NCI-H2196 (cell line): ENCODE measurements around the gene ANO7.
"Not testable (repeated sequence)": the region's sequence is repeated elsewhere in the genome, so short reads cannot be mapped to it uniquely, and the experiment has no call there.

ENCODE experiments used
- DNase-seq: peaks from one replicate; lab custom pipeline; 2025; ENCODE audit not compliant: unreplicated experiment; lab: John Stamatoyannopoulos, UW

The ANO7 gene

DNA sequence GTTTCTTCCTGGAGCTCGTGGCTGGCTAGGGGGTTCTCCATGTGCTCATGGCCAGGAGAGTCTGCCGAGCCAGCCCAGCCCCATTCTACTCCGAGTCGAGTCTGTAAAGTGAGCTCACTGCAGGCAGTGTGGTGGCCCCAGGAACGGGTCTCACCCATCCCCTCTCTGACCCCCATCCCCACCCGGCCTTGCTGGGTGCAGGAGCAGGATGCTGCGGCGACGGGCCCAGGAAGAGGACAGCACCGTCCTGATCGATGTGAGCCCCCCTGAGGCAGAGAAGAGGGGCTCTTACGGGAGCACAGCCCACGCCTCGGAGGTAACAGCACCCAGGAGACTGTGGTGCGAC is 1.4 kb downstream of the ANO7 start:
- no peak for DNase-seq

DNA sequence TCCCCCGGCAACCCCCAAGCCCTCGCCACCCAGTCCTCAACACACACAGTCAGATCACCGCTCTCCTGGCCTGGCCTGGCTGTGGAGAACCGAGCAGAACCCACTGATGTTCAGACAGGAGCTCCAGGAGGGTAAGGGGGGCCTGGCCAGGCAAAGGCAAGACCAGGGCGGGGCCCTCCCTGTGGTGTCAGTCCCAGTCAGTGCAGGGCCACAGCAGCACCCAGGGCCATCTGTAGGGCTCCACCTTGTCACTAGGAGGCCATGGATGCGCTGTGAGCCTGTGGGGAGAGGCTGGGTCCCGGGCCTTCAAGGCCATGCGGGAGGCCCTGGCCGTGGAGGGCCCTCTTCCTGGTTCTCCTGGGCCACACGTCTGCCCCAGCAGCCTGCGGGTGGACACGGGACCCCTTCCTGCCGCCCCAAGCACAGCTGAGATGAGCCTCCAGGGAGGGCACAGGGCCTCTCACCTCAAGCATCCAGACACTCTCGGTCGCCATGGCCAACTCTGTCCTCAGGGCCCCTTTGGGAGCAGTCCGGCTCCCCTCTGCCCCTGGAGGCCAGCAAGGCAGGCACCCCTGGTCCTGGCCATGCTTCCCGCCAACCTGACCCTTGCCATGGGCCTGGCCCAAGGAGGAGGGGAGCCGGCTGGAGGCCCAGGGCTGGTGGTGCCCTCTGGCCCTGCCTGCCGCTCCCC is 2.0 kb downstream of the ANO7 start:
- no peak for DNase-seq

DNA sequence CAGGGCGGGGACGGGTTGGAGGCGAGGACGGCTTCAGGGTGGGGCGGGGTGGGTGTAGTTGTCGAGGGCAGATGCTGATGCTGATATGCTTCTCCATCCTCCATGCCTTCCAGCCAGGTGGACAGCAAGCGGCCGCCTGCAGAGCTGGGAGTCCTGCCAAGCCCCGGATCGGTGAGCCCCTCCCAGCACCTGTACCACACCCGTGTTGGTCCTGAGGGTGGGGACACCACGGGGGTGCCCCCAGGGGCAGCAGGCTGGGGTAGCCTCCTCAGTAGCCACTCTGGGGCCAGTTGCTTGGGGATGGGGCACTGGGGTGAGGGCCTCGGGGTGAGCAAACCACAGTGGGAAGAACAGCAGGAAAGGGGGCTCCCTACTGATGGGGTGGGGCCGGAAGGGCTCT is 2.6 kb downstream of the ANO7 start:
- no peak for DNase-seq

DNA sequence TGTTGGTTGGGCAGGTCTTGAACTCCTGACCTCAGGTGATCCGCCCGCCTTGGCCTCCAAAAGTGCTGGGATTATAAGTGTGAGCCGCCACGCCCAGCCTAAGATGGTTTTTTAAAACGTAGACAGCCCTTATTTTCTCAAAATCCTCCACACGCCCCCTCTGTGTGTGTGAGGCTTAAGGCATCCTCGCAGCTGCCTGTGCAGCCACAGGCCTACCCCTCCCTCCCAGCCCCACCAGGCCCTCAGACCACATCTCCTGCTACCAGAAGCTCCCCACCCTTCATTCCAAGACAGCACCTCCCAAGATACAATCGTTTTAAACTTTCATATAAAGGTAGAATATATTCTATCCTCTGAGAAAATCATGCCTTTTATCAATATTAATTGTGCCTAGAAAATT is 4.8 kb downstream of the ANO7 start:
- DNase-seq = no peak

DNA sequence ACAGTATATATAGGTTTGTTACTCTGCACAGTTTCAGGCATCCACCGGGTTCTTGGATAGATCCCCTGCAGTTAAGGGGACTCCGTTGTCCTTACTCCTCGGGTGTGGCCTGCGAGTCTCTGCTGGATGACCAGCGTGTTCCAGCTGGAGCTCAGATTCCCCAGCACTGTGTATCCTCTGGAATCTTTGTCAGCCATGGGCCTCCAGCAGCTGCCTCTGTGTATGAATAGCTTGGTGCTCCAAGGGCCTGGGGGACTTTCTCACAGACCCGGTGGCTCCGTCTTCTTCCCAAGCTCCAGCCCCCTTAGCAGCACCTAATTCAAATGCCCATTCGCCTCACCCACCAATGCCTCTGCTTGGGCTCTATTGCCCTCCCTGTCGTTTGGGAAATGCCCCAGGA is 6.3 kb downstream of the ANO7 start:
- no peak for DNase-seq

DNA sequence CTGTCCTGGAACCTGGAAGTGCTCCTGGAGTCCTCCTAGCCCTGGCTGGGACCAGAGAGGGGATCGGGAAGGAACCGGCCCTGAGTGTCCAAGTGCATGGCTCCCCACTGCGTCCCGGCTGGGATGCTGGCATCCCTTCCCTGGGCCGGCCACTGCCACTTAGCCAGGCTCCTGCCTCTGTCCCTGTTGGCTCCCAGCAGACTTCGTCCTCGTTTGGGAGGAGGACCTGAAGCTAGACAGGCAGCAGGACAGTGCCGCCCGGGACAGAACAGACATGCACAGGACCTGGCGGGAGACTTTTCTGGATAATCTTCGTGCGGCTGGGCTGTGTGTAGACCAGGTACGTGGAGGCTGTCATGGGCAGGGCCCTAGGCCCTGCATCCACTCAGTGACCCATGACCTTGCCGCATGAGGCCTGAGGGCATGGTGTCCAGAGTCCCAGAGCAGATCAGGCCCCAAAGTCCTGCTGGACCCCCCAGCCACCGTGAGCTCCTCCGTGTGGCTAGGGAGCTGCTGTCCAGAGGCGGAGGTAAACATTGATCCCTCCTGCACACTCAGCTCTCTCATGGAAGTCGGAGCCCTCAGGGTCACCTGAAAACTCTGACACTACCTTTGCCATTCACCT is 7.1 kb downstream of the ANO7 start:
- no peak for DNase-seq

DNA sequence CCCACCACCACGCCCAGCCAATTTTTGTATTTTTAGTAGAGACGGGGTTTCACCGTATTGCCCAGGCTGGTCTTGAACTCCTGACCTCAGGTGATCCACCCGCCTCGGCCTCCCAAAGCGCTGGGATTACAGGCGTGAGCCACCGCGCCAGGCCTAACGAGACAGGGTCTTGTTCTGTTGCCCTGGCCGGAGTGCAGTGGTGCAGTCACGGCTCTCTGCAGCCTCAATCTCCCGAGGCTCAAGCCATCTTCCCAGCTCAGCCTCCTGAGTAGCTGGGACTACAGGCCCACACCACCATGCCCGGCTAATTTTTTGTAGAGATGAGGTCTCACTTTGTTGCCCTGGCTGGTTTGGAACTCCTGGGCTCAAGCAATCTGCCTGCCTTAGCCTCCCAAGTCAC is 8.8 kb downstream of the ANO7 start:
- not testable (repeated sequence) for DNase-seq

DNA sequence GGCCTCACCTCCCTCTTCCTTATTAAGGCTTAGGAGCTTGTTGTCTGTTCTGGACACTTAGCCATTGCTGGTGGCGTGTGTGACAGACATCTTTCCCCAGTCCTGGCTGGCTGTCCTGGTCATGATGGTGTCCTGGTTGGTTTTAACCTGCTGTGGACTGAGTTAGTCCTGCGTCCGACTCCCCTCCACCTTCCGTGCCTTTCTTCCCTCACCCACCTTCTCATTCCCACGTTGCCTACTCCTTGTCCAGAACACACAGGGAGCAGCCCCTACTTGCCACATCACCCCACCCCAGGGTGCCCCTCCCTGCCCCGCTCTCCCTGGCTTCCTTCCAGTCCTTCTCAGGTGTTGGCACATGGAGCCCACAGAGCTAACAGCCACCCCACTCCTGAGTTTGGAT is 9.5 kb downstream of the ANO7 start:
- no peak for DNase-seq

DNA sequence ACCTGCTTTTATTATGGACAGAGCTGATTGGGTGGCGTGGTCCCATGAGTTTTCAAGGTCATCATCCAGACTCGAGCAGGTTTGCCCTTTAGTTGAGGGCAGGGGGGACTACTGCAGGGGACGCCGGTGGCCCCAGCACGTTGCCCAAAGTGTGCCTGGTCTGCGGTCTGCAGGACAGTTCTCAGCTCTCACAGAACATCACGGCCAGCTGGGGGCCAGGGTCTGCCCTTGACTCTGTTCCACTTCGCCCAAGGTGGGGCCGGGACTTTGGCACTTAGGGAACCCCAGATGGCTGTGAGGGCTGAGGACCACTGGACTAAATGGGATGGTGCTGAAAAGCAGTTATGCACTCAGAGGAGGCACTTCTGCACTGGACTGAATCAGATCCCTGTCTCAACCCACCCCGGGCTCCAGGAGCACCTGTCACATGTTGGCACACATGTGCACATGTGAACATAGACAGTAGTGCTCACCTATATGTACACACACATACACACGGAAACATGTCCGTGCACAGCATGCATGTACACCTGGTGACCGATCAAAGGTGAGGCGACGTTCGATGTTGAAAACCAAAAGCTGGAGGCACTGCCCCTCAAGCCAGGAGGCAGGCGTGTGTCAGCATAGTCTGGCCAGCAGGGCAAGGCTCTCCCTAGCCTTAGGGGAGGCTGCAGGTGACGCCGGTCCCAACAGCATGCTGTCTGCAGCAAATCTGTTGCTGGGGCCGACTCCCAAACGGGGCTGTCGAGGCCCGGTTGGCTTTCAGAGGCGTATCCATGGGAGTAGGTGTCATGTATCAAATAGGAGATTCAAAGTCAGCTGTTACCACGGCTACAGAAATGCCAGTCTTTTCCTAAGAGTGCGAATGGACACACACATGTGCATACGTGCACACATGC is 10.2 kb downstream of the ANO7 start:
- DNase-seq = no peak

DNA sequence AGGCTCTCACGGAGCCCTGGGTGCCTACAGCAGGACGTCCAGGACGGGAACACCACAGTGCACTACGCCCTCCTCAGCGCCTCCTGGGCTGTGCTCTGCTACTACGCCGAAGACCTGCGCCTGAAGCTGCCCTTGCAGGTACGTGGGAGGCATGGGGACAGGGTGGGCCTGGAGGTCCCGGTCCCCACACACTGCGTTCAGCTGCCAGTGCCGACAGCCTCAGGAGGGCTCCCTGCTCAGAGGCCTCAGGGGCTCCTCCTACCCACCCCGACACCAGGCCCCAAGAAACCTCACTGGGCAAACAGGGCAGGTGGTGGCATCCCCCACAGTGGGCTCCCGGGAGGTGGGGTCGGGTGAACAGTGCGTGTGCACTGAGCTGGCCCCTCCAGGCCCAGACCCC is 10.8 kb downstream of the ANO7 start:
- no peak for DNase-seq

DNA sequence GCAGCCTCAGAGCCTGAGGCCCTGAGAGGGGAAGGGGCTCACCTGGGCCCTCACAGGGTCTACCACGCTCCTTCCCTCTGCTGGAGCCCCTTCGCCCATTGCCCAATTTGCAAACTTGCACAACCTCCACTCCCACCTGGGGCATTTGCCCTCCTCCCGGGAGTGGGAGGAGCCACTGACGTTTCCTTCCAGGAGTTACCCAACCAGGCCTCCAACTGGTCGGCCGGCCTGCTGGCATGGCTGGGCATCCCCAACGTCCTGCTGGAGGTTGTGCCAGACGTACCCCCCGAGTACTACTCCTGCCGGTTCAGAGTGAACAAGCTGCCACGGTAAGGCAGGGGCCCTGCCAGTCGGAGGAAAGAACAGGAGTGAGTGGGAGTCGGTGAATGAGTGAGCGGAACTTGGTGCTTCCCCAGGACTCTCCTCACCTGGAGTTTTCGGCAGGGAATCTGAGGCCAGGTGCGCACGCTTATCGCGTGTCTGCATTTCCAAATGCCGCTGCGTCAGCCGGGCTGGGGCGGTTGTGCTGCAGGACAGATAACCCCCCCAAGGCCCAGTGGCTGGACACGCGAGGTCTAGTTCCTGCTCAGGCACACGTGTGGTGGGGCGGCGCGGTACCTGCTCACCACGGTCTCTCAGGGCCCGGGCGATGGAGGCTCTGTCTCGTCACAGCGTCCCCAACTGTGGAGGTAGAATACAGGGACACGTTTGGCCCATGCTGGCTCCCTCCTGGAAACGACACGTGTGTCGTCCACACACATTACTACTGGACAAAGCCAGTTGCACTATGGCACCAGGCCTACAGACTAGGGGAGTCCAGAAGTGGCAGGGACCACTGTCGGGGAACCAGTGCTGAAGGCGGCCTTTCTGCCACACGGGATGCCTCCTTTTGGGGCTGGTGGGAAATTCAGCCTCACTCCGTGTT is 11.7 kb downstream of the ANO7 start:
- no peak for DNase-seq

DNA sequence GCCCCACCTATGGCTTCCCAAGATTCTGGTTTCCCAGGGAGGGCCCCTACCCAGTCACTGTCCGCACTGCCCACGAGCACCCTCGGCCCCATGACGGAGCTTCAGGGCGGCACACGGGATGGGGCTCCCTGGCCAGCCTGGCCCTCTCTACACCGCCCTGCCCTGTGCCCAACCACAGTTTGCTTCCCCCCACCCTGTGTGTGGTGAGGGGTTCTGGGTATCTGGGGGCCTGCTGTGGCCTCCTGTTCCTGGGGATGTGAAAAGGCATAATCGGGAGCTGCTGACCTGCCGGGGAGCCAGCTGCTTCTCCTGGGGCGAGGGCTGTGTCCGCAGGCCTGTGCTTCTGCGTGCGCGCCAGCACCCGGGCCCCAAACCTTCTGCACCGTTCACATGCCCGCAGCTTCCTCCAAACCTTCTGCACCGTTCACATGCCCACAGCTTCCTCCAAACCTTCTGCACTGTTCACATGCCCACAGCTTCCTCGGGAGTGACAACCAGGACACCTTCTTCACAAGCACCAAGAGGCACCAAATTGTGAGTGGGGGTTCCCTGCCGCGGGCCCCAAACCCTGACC is 12.4 kb downstream of the ANO7 start:
- no peak for DNase-seq

DNA sequence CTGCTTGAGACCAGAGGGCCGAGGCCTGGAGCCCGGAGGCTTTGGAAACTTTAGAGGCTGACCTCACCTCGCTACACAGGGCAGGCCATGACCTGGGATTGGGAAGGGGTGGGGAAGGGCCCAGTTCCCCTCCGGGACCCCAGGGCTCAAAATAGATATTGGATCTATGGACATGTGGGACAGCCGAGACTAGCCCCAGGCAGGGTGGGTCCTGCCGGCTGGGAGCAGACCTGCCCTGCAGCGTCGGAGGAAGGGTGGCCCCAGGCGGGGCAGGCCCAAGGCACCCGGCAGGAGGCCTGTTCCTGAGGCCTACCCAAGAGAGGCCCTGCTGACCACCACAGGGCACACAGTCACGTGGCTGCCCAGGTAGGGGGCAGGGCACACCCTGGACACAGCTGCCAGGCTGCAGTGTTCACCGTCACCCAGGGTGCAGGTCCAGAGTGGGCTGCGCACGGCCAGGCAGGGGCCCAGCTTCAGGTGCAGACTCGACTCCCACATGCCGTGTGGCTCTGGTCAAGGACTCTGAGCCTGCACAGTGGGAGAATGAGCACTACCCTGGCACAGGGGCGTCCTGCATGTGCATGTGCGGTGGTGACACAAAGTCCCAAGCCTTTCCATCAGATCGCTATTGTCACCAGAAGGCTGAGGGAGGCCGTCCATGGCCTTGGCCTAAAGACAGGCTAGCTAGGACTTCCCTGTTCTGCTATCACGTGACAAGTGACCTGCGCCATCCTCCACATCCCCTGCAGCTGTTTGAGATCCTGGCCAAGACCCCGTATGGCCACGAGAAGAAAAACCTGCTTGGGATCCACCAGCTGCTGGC is 13.2 kb downstream of the ANO7 start:
- no peak for DNase-seq

DNA sequence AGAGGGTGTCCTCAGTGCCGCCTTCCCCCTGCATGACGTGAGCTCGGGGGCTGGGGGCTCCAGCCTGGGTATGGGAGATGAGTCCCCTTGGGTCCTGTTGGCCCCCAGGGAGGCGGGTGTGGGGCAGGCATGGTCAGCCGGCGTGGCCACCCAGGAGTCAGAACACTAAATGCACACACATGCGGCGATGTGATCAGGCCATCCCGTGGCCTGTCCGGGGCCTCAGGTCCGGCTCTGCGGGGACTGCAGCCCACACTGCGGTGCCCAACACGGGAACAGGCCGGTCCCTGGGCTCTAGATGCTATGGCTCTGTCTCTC is 13.8 kb downstream of the ANO7 start:
- DNase-seq = no peak

DNA sequence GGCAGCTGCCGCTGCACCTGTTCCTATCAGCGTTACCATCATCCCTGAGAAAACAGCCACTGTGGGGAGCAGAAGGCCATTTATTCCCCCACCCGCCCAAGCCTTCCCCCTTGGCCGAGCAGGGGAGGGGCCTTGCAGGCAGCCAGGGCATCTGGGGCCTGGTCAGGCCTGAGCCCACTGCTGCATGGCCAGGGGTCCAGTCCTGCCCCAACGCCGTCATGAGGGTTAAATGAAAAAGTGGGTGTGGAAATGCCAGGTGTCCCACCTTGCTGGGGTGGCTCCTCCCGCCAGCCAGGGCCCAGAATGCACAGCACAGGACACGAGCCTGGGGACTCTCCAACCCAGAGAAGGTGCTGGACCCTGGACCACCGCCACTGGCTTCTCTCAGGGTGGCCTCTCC is 14.2 kb downstream of the ANO7 start:
- no peak for DNase-seq

DNA sequence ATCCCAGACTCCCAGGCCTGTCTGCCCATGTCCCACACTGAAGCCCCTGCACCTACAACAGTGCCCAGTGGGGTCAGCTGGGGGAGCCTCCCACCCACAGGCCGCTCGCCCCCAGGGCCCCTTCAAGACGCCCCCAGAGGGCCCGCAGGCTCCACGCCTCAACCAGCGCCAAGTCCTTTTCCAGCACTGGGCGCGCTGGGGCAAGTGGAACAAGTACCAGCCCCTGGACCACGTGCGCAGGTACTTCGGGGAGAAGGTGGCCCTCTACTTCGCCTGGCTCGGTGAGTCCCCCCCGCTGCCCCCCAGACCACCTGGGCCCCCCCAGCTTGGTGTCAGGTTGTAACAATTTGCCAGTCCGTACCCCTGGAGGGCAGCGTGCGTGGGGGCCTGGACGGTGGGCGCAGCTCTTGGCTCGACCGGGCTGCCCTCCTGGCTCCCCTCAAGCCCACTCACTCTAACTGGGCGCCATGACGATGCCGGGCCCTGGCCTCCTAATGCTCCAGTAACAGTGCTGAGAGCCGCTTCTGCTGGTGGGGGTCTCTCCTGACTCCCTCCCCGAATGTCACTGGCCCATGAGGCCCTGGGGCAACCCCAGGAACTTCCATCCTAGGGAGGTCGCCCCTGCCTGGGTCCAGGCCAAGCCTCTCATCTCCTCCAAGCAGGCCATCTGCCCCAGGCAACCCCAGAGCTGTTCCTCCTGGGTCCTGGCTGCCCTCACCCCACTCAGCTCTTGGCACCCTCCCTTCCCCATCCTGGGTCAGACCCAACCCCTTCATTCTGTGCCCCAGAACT is 14.9 kb downstream of the ANO7 start:
- no peak for DNase-seq

DNA sequence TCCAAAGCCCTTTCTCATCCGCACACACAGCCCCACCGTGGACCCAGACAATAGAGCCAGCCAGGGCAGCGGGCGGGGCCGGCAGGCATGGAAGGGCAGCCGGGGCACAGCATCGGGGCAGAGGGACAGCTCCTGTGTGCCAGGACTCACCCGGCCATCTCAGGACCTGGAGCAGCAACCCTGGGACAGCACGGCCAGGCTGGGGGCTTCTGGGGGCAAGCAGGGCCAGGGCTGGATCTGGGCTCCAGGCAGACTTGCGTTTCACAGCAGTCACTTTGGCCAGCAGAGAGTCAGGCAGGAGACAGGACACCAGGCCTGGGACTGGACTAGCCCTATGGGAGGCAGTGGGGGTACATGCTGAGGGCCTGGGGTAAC is 15.5 kb downstream of the ANO7 start:
- DNase-seq = no peak

DNA sequence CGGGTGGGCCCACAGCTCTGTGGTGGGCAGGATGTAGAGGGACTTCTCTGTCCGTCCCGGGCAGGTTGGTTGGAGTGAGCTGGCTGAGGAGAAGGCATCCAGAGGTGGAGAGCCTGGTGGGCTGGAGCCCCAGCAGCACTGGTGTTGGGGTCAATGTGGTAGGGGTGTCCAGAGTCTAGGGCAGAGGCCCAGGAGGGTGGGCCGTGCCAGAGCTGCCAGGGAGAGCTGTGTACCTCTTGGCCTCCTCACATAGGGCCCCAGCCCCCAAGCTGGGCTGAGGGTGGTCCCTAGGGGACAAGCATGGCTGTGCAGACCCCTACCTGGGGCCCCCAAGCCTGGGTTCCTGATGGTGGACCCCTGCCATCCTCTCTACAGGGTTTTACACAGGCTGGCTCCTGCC is 16.0 kb downstream of the ANO7 start:
- DNase-seq = no peak

DNA sequence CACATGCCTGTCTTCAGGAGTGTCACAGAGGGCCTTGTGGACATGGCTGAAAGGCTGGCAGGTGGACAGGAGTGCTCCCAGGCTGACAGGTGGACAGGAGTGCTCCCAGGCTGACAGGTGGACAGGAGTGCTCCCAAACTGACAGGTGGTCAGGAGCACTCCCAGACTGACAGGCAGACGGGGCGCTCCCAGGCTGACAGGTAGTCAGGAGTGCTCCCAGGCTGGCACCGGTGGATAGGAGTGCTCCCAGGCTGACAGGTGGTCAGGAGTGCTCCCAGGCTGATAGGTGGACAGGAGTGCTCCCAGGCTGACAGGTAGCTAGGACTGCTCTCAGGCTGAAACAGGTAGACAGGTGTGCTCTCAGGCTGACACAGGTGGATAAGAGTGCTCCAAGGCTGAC is 16.6 kb downstream of the ANO7 start:
- DNase-seq = no peak
